Neural progenitor cell (in vitro differentiated cells): Measurements from ENCODE around the gene NME1. TPM values are rescaled to one million over a fixed set of nuclear protein-coding genes. Genes with fewer than 3 reads are reported as not detected.

Experiments used
- DNase-seq: peaks from one replicate; pipeline ENCODE4 v3.0.0-alpha.2; 2016; ENCODE audit warnings: low spot score
- H2AFZ ChIP-seq: fragments of 200-600 bp; sonication (generic); replicated peaks from 2 replicates; pipeline ENCODE4 v1.6.1; 2016; ENCODE audit warnings: antibody characterized with exemption
- H3F3A ChIP-seq: fragments of 200-600 bp; sonication (generic); 2 replicates; pipeline ENCODE4 v1.6.1; 2016; ENCODE audit warnings: antibody characterized with exemption, low read depth
- H3K27ac ChIP-seq: fragments of 200-600 bp; sonication (generic); 2 replicates; pipeline ENCODE4 v1.5.1; 2016; ENCODE audit warnings: mild to moderate bottlenecking
- H3K27me3 ChIP-seq: fragments of 200-600 bp; sonication (generic); 2 replicates; pipeline ENCODE4 v1.6.1; 2016; ENCODE audit warnings: mild to moderate bottlenecking, moderate library complexity
- H3K36me3 ChIP-seq: fragments of 200-600 bp; sonication (generic); 2 replicates; pipeline ENCODE4 v1.5.1; 2016
- H3K4me1 ChIP-seq: fragments of 200-600 bp; sonication (generic); 2 replicates; pipeline ENCODE4 v1.6.1; 2016; ENCODE audit warnings: mixed run types
- H3K4me2 ChIP-seq: fragments of 200-600 bp; sonication (generic); 2 replicates; pipeline ENCODE4 v1.6.1; 2016
- H3K4me3 ChIP-seq: fragments of 200-600 bp; sonication (generic); 2 replicates; pipeline ENCODE4 v1.5.1; 2016
- H3K79me2 ChIP-seq: fragments of 200-600 bp; sonication (generic); 2 replicates; pipeline ENCODE4 v1.6.1; 2016; ENCODE audit warnings: low read depth
- H3K9ac ChIP-seq: fragments of 200-600 bp; sonication (generic); 2 replicates; pipeline ENCODE4 v1.6.1; 2016
- H3K9me3 ChIP-seq: fragments of 200-600 bp; sonication (generic); 2 replicates; pipeline ENCODE4 v1.5.1; 2016; ENCODE audit warnings: low read depth
- H4K20me1 ChIP-seq: fragments of 200-600 bp; sonication (generic); 2 replicates; pipeline ENCODE4 v1.6.1; 2016; ENCODE audit warnings: low read depth
- H3K27ac Mint-ChIP-seq: 3 replicates; pipeline ENCODE4 v1.8.0; 2021; ENCODE audit warnings: mixed read lengths
- H3K27me3 Mint-ChIP-seq: 2 replicates; pipeline ENCODE4 v1.8.0; 2022; ENCODE audit warnings: low read depth, mild to moderate bottlenecking, inconsistent platforms, moderate library complexity, mixed read lengths; ENCODE audit not compliant: insufficient read depth
- H3K36me3 Mint-ChIP-seq: 3 replicates; pipeline ENCODE4 v1.8.0; 2021; ENCODE audit warnings: mixed read lengths
- H3K4me1 Mint-ChIP-seq: 3 replicates; pipeline ENCODE4 v1.8.0; 2021; ENCODE audit warnings: mixed read lengths
- H3K4me3 Mint-ChIP-seq: 3 replicates; pipeline ENCODE4 v1.8.0; 2021; ENCODE audit warnings: mild to moderate bottlenecking, moderate library complexity, mixed read lengths
- H3K9me3 Mint-ChIP-seq: 3 replicates; pipeline ENCODE4 v1.8.0; 2020; ENCODE audit warnings: mixed read lengths
- EZH2 ChIP-seq: fragments of 200-600 bp; sonication (generic); IDR thresholded peaks from 2 replicates; pipeline ENCODE4 v1.6.1; 2017; ENCODE audit warnings: antibody characterized with exemption, mild to moderate bottlenecking, moderate library complexity
- EZH2phosphoT487 ChIP-seq: fragments of 200-600 bp; sonication (generic); IDR thresholded peaks from 2 replicates; pipeline ENCODE4 v1.6.1; 2017; ENCODE audit warnings: antibody characterized with exemption
- total RNA-seq: library from RNA; depleted of rRNA; stranded (reverse); fragments of >200 nt; gene quantifications from 2 replicates; pipeline ENCODE4 v1.2.3, GENCODE V29; 2015; ENCODE audit warnings: low replicate concordance
- TF ChIP-seq, protein P1 (sequence below): fragments of 200-600 bp; sonication (generic); IDR thresholded peaks from 2 replicates; pipeline ENCODE4 v1.5.1; 2017; ENCODE audit warnings: antibody characterized with exemption, mild to moderate bottlenecking

NME1 gene
- total RNA-seq, 1 donor from 2014 or later: 89.5 TPM

DNA sequence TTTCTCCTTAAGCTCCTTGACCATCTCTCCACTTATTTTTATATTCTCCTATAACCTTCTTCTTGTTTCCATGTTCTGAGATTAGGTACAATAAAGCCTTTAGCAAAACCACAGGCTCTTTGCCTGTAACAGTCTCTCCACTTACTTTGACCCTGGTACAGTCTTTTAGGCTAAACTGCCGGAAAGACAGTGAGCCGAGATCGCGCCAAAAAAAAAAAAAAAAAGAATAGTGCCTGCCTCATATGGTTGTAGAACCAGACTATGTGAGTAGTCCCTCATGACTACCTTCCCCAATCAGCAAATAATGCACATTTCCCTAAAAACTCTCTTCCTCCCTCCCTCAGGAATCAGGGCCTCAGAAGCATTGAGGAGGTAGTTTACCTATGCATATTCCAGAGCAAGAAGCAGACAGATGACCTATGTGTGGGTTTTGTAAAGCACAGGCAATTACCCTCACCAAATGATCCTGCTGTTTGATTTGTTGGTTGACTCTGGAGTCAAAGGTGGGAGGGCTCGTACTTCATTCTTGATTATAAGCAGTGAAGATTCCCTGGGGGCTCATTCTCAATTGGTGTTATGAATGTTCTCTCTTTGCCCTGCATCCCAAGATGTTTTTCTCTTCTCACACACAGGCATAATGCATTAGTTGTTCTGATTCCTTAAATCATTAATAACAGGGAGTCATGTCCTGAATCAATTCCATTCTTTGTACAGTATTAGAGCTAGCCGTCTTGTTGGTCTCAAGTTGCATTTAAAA lies 8.9 kb upstream of the NME1 start:
- H3K79me2 ChIP-seq: no peaks in the 10 kb centered on the region
- no peaks in the 10 kb centered on the region for H3K27me3 Mint-ChIP-seq
- H3K4me1 ChIP-seq: no peaks in the 10 kb centered on the region
- H3K4me1 Mint-ChIP-seq: peaks cover 12% of the 10 kb centered on the region
- H3K36me3 ChIP-seq: no peaks in the 10 kb centered on the region
- H3K4me3 Mint-ChIP-seq: peak overlapping the region; percentile 17
- no peak overlapping the region for H3K27ac ChIP-seq
- H3K4me2 ChIP-seq: no peak overlapping the region
- H3K9me3 ChIP-seq: no peaks in the 10 kb centered on the region
- H3K9ac ChIP-seq: no peak overlapping the region
- H3K4me3 ChIP-seq: no peak overlapping the region
- TF ChIP-seq, protein P1, sequence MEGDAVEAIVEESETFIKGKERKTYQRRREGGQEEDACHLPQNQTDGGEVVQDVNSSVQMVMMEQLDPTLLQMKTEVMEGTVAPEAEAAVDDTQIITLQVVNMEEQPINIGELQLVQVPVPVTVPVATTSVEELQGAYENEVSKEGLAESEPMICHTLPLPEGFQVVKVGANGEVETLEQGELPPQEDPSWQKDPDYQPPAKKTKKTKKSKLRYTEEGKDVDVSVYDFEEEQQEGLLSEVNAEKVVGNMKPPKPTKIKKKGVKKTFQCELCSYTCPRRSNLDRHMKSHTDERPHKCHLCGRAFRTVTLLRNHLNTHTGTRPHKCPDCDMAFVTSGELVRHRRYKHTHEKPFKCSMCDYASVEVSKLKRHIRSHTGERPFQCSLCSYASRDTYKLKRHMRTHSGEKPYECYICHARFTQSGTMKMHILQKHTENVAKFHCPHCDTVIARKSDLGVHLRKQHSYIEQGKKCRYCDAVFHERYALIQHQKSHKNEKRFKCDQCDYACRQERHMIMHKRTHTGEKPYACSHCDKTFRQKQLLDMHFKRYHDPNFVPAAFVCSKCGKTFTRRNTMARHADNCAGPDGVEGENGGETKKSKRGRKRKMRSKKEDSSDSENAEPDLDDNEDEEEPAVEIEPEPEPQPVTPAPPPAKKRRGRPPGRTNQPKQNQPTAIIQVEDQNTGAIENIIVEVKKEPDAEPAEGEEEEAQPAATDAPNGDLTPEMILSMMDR: no peak
- TF ChIP-seq EZH2phosphoT487 (no peak), EZH2 (no peak)
- DNase-seq: no peak
- peak overlapping the region; percentile 36 for H2AFZ ChIP-seq
- H3K9me3 Mint-ChIP-seq: no peaks in the 10 kb centered on the region
- H3K27ac Mint-ChIP-seq: peak overlapping the region; percentile 6
- no peaks in the 10 kb centered on the region for H4K20me1 ChIP-seq
- no peaks in the 10 kb centered on the region for H3K36me3 Mint-ChIP-seq
- peaks cover 10% of the 10 kb centered on the region for H3F3A ChIP-seq
- H3K27me3 ChIP-seq: no peaks in the 10 kb centered on the region

DNA sequence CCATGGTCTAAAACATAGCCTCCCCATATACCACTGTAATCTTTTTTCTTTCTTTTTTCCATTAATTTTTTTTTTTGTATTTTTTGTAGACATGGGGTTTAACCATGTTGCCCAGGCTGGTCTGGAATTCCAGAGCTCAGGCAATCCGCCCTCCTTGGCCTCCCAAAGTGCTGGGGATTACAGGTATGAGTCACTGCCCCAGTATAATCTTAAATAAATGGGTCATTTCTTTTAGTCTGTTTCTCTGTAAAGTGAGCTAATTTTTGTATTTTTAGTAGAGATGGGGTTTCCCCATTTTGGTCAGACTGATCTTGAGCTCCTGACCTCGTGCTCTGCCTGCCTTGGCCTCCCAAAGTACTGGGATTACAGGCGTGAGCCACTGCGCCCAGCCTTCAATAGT lies 5.7 kb upstream of the NME1 start:
- H3F3A ChIP-seq: peaks cover 16% of the 10 kb centered on the region
- no peak overlapping the region for H3K4me3 Mint-ChIP-seq
- peaks cover 10% of the 10 kb centered on the region for H3K4me1 Mint-ChIP-seq
- no peaks in the 10 kb centered on the region for H3K27me3 ChIP-seq
- peaks cover under 1% of the 10 kb centered on the region for H3K4me1 ChIP-seq
- H3K9ac ChIP-seq: no peak overlapping the region
- TF ChIP-seq, protein P1: no peak
- TF ChIP-seq EZH2: no peak
- no peak overlapping the region for H2AFZ ChIP-seq
- H3K36me3 ChIP-seq: no peaks in the 10 kb centered on the region
- H4K20me1 ChIP-seq: no peaks in the 10 kb centered on the region
- no peaks in the 10 kb centered on the region for H3K27me3 Mint-ChIP-seq
- H3K9me3 Mint-ChIP-seq: no peaks in the 10 kb centered on the region
- H3K4me2 ChIP-seq: no peak overlapping the region
- H3K4me3 ChIP-seq: no peak overlapping the region
- H3K79me2 ChIP-seq: no peaks in the 10 kb centered on the region
- H3K27ac ChIP-seq: no peak overlapping the region
- no peaks in the 10 kb centered on the region for H3K9me3 ChIP-seq
- no peaks in the 10 kb centered on the region for H3K36me3 Mint-ChIP-seq
- no peak overlapping the region for H3K27ac Mint-ChIP-seq
- DNase-seq: no peak

DNA sequence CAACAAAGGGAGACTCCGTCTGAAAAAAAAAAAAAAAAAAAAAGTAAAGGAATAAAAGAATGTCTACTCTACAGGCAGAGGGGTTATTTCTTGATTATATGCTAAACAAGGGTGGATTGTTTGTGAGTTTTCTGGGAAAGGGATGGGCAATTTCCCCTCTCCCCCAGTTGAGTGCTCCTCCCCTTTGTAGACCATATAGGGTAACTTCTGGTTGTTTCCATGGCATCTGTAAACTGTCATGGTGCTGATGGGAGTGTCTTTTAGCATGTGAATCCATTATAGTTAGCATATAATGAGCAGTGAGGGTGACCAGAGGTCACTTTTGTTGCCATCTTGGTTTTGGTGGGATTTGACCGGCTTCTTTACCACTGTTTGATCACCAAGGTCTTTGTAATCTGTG lies 4.2 kb upstream of the NME1 start:
- H3K9ac ChIP-seq: no peak overlapping the region
- H3F3A ChIP-seq: peaks cover 19% of the 10 kb centered on the region
- H3K36me3 Mint-ChIP-seq: no peaks in the 10 kb centered on the region
- peaks cover 6% of the 10 kb centered on the region for H3K4me1 ChIP-seq
- no peaks in the 10 kb centered on the region for H4K20me1 ChIP-seq
- H3K27me3 ChIP-seq: no peaks in the 10 kb centered on the region
- no peak overlapping the region for H3K27ac Mint-ChIP-seq
- no peaks in the 10 kb centered on the region for H3K27me3 Mint-ChIP-seq
- H2AFZ ChIP-seq: no peak overlapping the region
- H3K4me2 ChIP-seq: no peak overlapping the region
- no peaks in the 10 kb centered on the region for H3K9me3 ChIP-seq
- H3K36me3 ChIP-seq: no peaks in the 10 kb centered on the region
- no peak for DNase-seq
- peaks cover 7% of the 10 kb centered on the region for H3K79me2 ChIP-seq
- H3K4me1 Mint-ChIP-seq: peaks cover 6% of the 10 kb centered on the region
- H3K4me3 Mint-ChIP-seq: no peak overlapping the region
- no peak overlapping the region for H3K4me3 ChIP-seq
- H3K27ac ChIP-seq: no peak overlapping the region
- TF ChIP-seq, protein P1: no peak
- TF ChIP-seq EZH2: no peak
- no peak for TF ChIP-seq EZH2phosphoT487
- no peaks in the 10 kb centered on the region for H3K9me3 Mint-ChIP-seq
